ENCODE measurements around the gene BRI3BP.
"Not testable (repeated sequence)": the region's sequence is repeated elsewhere in the genome, so short reads cannot be mapped to it uniquely, and the experiment has no call there.

Gene BRI3BP

GRCh38 chr12:125021096-125021495 lies 27.7 kb downstream of the BRI3BP start:
- in situ Hi-C loops (cut with MboI; ENCODE audit: low sequenced_read_pairs): no loop called here

GRCh38 chr12:125021771-125022170 lies 28.3 kb downstream of the BRI3BP start:
- in situ Hi-C loops (cut with MboI; ENCODE audit: low sequenced_read_pairs): no loop called here

GRCh38 chr12:125023065-125023464 lies 29.6 kb downstream of the BRI3BP start:
- in situ Hi-C loops (cut with MboI; ENCODE audit: low sequenced_read_pairs): no loop called here

- in situ Hi-C loops (cut with MboI; ENCODE audit: low sequenced_read_pairs): no loop called here
These were observed 31.6 kb downstream of the BRI3BP start for GRCh38 chr12:125024949-125025563.

GRCh38 chr12:125025606-125026235 lies 32.3 kb downstream of the BRI3BP start:
- in situ Hi-C loops (cut with MboI; ENCODE audit: low sequenced_read_pairs): no loop called here

GRCh38 chr12:125028106-125028505 lies 34.7 kb downstream of the BRI3BP start:
- in situ Hi-C loops (cut with MboI; ENCODE audit: low sequenced_read_pairs): no loop called here

- in situ Hi-C loops (cut with MboI; ENCODE audit: low sequenced_read_pairs): no loop called here
These were observed 36.4 kb downstream of the BRI3BP start for GRCh38 chr12:125029761-125030358.

GRCh38 chr12:125031471-125031870 lies 38.0 kb downstream of the BRI3BP start:
- in situ Hi-C loops (cut with MboI; ENCODE audit: low sequenced_read_pairs): not testable (repeated sequence)

- in situ Hi-C loops (cut with MboI; ENCODE audit: low sequenced_read_pairs): no loop called here
These were observed 39.2 kb downstream of the BRI3BP start for GRCh38 chr12:125032466-125033152.

- in situ Hi-C loops (cut with MboI; ENCODE audit: low sequenced_read_pairs): no loop called here
These were observed 39.8 kb downstream of the BRI3BP start for GRCh38 chr12:125033288-125033687.

GRCh38 chr12:125038976-125039625 lies 45.7 kb downstream of the BRI3BP start:
- in situ Hi-C loops (cut with MboI; ENCODE audit: low sequenced_read_pairs): no loop called here

- in situ Hi-C loops (cut with MboI; ENCODE audit: low sequenced_read_pairs): no loop called here
These were observed 55.6 kb downstream of the BRI3BP start for GRCh38 chr12:125049093-125049458.

GRCh38 chr12:125050446-125050845 lies 57.0 kb downstream of the BRI3BP start:
- in situ Hi-C loops (cut with MboI; ENCODE audit: low sequenced_read_pairs): no loop called here

GRCh38 chr12:125050868-125051267 lies 57.4 kb downstream of the BRI3BP start:
- in situ Hi-C loops (cut with MboI; ENCODE audit: low sequenced_read_pairs): no loop called here

- in situ Hi-C loops (cut with MboI; ENCODE audit: low sequenced_read_pairs): no loop called here
These were observed 60.4 kb downstream of the BRI3BP start for GRCh38 chr12:125053821-125054220.

GRCh38 chr12:125055591-125055990 lies 62.1 kb downstream of the BRI3BP start:
- in situ Hi-C loops (cut with MboI; ENCODE audit: low sequenced_read_pairs): no loop called here

GRCh38 chr12:125056306-125056705 lies 62.9 kb downstream of the BRI3BP start:
- in situ Hi-C loops (cut with MboI; ENCODE audit: low sequenced_read_pairs): no loop called here

GRCh38 chr12:125057708-125058107 lies 64.3 kb downstream of the BRI3BP start:
- in situ Hi-C loops (cut with MboI; ENCODE audit: low sequenced_read_pairs): no loop called here

- in situ Hi-C loops (cut with MboI; ENCODE audit: low sequenced_read_pairs): no loop called here
These were observed 67.8 kb downstream of the BRI3BP start for GRCh38 chr12:125061229-125061628.

- in situ Hi-C loops (cut with MboI; ENCODE audit: low sequenced_read_pairs): not testable (repeated sequence)
These were observed 70.1 kb downstream of the BRI3BP start for GRCh38 chr12:125063522-125063921.

- in situ Hi-C loops (cut with MboI; ENCODE audit: low sequenced_read_pairs): no loop called here
These were observed 71.0 kb downstream of the BRI3BP start for GRCh38 chr12:125064492-125064891.

All from HL-60/S4 treated with phorbol 12-myristate 13-acetate at 8.2 ng/mL for 4 days and 3 days (cell line).